K562 (cell line): Measurements from ENCODE around the gene NXT1. TPM values are rescaled to one million over a fixed set of nuclear protein-coding genes. Genes with fewer than 3 reads are reported as not detected.

Source experiments
- ATF1 ChIP-seq, 2 experiments: fragments of 450-650 bp in 1 of 2; IDR thresholded peaks; 2 replicates each; pipeline ENCODE4 v1.6.1; 2016; ENCODE audit warnings: missing compliant biosample characterization in 1 of 2, missing genetic modification characterization in 1 of 2
- FOXK2 ChIP-seq, 2 experiments: fragments of 450-650 bp; IDR thresholded peaks in 1 of 2; conservative IDR thresholded peaks in 1 of 2; 2 replicates each; pipeline ENCODE4 v1.6.1; 2016; ENCODE audit warnings: low read depth in 2 of 2, mild to moderate bottlenecking in 1 of 2
- MTA3 ChIP-seq: fragments of 450-650 bp; formaldehyde crosslinking; IDR thresholded peaks from 2 replicates; pipeline ENCODE4 v1.6.1; 2017; ENCODE audit warnings: mild to moderate bottlenecking, borderline replicate concordance
- NRF1 ChIP-seq, 2 experiments: fragments of 450-650 bp; IDR thresholded peaks in 1 of 2; conservative IDR thresholded peaks in 1 of 2; 2 replicates each; pipeline ENCODE4 v1.6.1; 2014; ENCODE audit warnings: mild to moderate bottlenecking in 2 of 2
- PML ChIP-seq: IDR thresholded peaks from 2 replicates; pipeline ENCODE4 v1.6.1; 2012; ENCODE audit warnings: low read length, inconsistent platforms
- polyA plus RNA-seq, 8 experiments: library from polyadenylated mRNA; depleted of rRNA in 4 of 8; stranded (reverse) in 5 of 8; unstranded in 3 of 8; fragments of >200 nt; fragmentation: Nextera tagmentation in 2 of 8; fragmentation: Illumina TruSeq in 1 of 8; extraction: Ambion mirVana in 2 of 8; extraction: Trizol in 1 of 8; gene quantifications; 2 replicates each; pipeline versions ENCODE4 v1.2.1 to v1.2.3, GENCODE V29; 2011 to 2014; ENCODE audit warnings: inconsistent platforms in 1 of 8, missing spikeins in 1 of 8
- total RNA-seq, 7 experiments: library from RNA; depleted of rRNA in 6 of 7; stranded (reverse); fragments of >200 nt in 6 of 7; fragmentation: Illumina TruSeq in 2 of 7; extraction: Trizol in 2 of 7; gene quantifications; 2 replicates each; pipeline versions ENCODE4 v1.2.1 to v1.2.3, GENCODE V29; 2011 to 2021; ENCODE audit warnings: low replicate concordance in 1 of 7
- TF ChIP-seq, protein P1 (sequence below): fragments of 450-650 bp; IDR thresholded peaks from 2 replicates; pipeline ENCODE4 v1.6.1; 2016; ENCODE audit warnings: mild to moderate bottlenecking, moderate library complexity
- TF ChIP-seq, protein P2 (sequence below): fragments of 250-450 bp; sonication (Bioruptor Pico); IDR thresholded peaks from 2 replicates; pipeline ENCODE4 v1.5.0; 2020; ENCODE audit warnings: mild to moderate bottlenecking
- TF ChIP-seq, protein P3 (sequence below): IDR thresholded peaks from 2 replicates; pipeline ENCODE4 v1.6.1; 2014; ENCODE audit warnings: antibody characterized with exemption
- TF ChIP-seq, protein P4 (sequence below), 2 experiments: fragments of 250-450 bp in 1 of 2; fragments of 450-650 bp in 1 of 2; sonication (Bioruptor Pico) in 1 of 2; IDR thresholded peaks; 2 replicates each; pipeline versions ENCODE4 v1.6.1 to v1.8.0; 2016 to 2021; ENCODE audit warnings: mild to moderate bottlenecking in 2 of 2, moderate library complexity in 2 of 2, missing compliant biosample characterization in 1 of 2, missing genetic modification characterization in 1 of 2

The NXT1 gene
- total and polyA plus RNA-seq, 9 of the 15 experiments (the other 6 are each of a cell fraction or from before 2014, with no cell fraction given) = 7.7 to 50.9 (median 35.6) TPM

DNA sequence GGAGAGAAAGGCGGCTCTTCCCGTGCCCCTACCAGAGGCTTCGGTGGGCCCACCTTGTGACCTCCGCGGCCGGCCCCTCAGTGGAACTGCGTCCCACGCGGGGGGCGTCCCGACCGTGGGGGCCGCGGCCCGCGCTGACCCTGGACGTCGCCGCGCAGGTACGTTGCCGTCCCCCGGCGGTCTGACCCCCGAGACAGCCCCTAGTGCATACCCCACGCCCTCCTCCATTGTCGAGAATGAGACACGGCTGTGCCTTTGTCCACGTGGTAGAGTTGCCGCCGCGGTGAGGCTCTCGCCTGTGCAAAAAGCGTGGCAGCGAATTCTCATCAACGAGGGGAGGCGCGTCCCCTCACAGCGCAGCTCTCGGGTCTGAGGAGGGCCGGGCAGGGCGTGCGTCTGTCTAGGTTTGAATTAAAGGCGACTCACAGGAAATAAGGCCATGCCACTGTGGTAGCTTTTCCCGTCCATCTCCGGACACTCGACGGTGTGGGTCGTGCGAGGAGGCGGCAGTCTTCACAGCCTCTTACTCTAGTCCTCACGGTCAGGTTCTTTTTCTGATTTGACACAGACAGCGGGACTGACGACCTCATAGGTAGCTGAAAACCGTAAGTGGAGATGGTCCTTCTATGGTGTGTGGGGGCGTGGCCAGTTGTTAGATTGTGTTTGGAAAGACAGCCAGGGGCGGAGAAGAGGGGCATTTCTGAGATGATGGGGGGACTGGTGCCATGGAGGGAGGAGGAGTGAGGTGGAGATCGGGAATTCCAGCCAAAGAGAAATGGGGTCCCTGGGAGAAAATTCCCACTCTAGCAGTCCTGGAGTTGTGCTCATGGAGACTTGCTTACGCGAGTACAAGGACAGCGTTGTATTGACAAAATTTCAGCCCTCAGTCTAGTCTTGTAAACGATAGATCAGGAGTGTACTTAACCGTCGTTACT, 580 bp downstream of the NXT1 start (continued):
- TF ChIP-seq, protein P1, sequence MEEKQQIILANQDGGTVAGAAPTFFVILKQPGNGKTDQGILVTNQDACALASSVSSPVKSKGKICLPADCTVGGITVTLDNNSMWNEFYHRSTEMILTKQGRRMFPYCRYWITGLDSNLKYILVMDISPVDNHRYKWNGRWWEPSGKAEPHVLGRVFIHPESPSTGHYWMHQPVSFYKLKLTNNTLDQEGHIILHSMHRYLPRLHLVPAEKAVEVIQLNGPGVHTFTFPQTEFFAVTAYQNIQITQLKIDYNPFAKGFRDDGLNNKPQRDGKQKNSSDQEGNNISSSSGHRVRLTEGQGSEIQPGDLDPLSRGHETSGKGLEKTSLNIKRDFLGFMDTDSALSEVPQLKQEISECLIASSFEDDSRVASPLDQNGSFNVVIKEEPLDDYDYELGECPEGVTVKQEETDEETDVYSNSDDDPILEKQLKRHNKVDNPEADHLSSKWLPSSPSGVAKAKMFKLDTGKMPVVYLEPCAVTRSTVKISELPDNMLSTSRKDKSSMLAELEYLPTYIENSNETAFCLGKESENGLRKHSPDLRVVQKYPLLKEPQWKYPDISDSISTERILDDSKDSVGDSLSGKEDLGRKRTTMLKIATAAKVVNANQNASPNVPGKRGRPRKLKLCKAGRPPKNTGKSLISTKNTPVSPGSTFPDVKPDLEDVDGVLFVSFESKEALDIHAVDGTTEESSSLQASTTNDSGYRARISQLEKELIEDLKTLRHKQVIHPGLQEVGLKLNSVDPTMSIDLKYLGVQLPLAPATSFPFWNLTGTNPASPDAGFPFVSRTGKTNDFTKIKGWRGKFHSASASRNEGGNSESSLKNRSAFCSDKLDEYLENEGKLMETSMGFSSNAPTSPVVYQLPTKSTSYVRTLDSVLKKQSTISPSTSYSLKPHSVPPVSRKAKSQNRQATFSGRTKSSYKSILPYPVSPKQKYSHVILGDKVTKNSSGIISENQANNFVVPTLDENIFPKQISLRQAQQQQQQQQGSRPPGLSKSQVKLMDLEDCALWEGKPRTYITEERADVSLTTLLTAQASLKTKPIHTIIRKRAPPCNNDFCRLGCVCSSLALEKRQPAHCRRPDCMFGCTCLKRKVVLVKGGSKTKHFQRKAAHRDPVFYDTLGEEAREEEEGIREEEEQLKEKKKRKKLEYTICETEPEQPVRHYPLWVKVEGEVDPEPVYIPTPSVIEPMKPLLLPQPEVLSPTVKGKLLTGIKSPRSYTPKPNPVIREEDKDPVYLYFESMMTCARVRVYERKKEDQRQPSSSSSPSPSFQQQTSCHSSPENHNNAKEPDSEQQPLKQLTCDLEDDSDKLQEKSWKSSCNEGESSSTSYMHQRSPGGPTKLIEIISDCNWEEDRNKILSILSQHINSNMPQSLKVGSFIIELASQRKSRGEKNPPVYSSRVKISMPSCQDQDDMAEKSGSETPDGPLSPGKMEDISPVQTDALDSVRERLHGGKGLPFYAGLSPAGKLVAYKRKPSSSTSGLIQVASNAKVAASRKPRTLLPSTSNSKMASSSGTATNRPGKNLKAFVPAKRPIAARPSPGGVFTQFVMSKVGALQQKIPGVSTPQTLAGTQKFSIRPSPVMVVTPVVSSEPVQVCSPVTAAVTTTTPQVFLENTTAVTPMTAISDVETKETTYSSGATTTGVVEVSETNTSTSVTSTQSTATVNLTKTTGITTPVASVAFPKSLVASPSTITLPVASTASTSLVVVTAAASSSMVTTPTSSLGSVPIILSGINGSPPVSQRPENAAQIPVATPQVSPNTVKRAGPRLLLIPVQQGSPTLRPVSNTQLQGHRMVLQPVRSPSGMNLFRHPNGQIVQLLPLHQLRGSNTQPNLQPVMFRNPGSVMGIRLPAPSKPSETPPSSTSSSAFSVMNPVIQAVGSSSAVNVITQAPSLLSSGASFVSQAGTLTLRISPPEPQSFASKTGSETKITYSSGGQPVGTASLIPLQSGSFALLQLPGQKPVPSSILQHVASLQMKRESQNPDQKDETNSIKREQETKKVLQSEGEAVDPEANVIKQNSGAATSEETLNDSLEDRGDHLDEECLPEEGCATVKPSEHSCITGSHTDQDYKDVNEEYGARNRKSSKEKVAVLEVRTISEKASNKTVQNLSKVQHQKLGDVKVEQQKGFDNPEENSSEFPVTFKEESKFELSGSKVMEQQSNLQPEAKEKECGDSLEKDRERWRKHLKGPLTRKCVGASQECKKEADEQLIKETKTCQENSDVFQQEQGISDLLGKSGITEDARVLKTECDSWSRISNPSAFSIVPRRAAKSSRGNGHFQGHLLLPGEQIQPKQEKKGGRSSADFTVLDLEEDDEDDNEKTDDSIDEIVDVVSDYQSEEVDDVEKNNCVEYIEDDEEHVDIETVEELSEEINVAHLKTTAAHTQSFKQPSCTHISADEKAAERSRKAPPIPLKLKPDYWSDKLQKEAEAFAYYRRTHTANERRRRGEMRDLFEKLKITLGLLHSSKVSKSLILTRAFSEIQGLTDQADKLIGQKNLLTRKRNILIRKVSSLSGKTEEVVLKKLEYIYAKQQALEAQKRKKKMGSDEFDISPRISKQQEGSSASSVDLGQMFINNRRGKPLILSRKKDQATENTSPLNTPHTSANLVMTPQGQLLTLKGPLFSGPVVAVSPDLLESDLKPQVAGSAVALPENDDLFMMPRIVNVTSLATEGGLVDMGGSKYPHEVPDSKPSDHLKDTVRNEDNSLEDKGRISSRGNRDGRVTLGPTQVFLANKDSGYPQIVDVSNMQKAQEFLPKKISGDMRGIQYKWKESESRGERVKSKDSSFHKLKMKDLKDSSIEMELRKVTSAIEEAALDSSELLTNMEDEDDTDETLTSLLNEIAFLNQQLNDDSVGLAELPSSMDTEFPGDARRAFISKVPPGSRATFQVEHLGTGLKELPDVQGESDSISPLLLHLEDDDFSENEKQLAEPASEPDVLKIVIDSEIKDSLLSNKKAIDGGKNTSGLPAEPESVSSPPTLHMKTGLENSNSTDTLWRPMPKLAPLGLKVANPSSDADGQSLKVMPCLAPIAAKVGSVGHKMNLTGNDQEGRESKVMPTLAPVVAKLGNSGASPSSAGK = peak; percentile 54
- TF ChIP-seq, protein P2, sequence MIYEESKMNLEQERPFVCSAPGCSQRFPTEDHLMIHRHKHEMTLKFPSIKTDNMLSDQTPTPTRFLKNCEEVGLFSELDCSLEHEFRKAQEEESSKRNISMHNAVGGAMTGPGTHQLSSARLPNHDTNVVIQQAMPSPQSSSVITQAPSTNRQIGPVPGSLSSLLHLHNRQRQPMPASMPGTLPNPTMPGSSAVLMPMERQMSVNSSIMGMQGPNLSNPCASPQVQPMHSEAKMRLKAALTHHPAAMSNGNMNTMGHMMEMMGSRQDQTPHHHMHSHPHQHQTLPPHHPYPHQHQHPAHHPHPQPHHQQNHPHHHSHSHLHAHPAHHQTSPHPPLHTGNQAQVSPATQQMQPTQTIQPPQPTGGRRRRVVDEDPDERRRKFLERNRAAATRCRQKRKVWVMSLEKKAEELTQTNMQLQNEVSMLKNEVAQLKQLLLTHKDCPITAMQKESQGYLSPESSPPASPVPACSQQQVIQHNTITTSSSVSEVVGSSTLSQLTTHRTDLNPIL (CRISPR knock-in tag) = no peak
- TF ChIP-seq, protein P3, sequence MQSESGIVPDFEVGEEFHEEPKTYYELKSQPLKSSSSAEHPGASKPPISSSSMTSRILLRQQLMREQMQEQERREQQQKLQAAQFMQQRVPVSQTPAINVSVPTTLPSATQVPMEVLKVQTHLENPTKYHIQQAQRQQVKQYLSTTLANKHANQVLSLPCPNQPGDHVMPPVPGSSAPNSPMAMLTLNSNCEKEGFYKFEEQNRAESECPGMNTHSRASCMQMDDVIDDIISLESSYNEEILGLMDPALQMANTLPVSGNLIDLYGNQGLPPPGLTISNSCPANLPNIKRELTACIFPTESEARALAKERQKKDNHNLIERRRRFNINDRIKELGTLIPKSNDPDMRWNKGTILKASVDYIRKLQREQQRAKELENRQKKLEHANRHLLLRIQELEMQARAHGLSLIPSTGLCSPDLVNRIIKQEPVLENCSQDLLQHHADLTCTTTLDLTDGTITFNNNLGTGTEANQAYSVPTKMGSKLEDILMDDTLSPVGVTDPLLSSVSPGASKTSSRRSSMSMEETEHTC = no peak
- TF ChIP-seq FOXK2 (conservative IDR thresholded peaks at IDR 0.05 in 1 of 2, IDR thresholded peaks at IDR 0.05 in 1 of 2; ENCODE audit: low read depth in 2 of 2) (peak in 1 of 2 experiments; percentile 19; a peak in 1 of 4 replicates), PML (no peak), NRF1 (conservative IDR thresholded peaks at IDR 0.05 in 1 of 2, IDR thresholded peaks at IDR 0.05 in 1 of 2) (no peak), MTA3 (no peak), ATF1 (CRISPR knock-in tag; IDR thresholded peaks at IDR 0.05) (no peak), ATF1 (tag; IDR thresholded peaks at IDR 0.05) (no peak)
- TF ChIP-seq, protein P4, sequence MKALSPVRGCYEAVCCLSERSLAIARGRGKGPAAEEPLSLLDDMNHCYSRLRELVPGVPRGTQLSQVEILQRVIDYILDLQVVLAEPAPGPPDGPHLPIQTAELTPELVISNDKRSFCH (CRISPR knock-in tag; IDR thresholded peaks at IDR 0.05) = no peak
- TF ChIP-seq, protein P4 (tag; IDR thresholded peaks at IDR 0.05) = no peak
